Astrocyte (in vitro differentiated cells and primary cell): Measurements from ENCODE around the gene AZU1. TPM values are rescaled to one million over a fixed set of nuclear protein-coding genes. Genes with fewer than 3 reads are reported as not detected.
A peak's percentile ranks its signal among the peaks of the same experiment; 100 is the strongest.
"Not testable (repeated sequence)": the region's sequence is repeated elsewhere in the genome, so short reads cannot be mapped to it uniquely, and the experiment has no call there.

Experiments used
- DNase-seq: peaks from one replicate; pipeline ENCODE4 v3.0.0-alpha.2; 2010; ENCODE audit warnings: low read depth
- FAIRE-seq: peaks from 2 replicates; lab custom pipeline; 2011; peaks lifted over from hg19 to GRCh38; lab: Jason Lieb, UNC
- H2AFZ ChIP-seq: 2 replicates; pipeline ENCODE4 v1.6.0; 2012; ENCODE audit warnings: low read depth, low read length, inconsistent platforms
- H3K27ac ChIP-seq: 2 replicates; pipeline ENCODE4 v1.5.1; 2011; ENCODE audit warnings: low read depth, low read length, inconsistent platforms
- H3K27me3 ChIP-seq: 2 replicates; pipeline ENCODE4 v1.6.0; 2011; ENCODE audit warnings: low read length, inconsistent platforms; ENCODE audit not compliant: insufficient read depth
- H3K36me3 ChIP-seq: 2 replicates; pipeline ENCODE4 v1.5.1; 2011; ENCODE audit warnings: low read length, inconsistent platforms; ENCODE audit not compliant: insufficient read depth
- H3K4me1 ChIP-seq: 2 replicates; pipeline ENCODE4 v1.5.1; 2011; ENCODE audit warnings: low read length, inconsistent platforms; ENCODE audit not compliant: insufficient read depth
- H3K4me2 ChIP-seq: 2 replicates; pipeline ENCODE4 v1.6.0; 2012; ENCODE audit warnings: low read length, inconsistent platforms
- H3K4me3 ChIP-seq: 2 replicates; pipeline ENCODE4 v1.5.1; 2011; ENCODE audit warnings: low read depth, mild to moderate bottlenecking, low read length, inconsistent platforms; ENCODE audit not compliant: insufficient read depth
- H3K79me2 ChIP-seq: 2 replicates; pipeline ENCODE4 v1.6.0; 2012; ENCODE audit warnings: mild to moderate bottlenecking, low read length, inconsistent platforms; ENCODE audit not compliant: insufficient read depth
- H3K9ac ChIP-seq: 2 replicates; pipeline ENCODE4 v1.6.0; 2012; ENCODE audit warnings: mild to moderate bottlenecking, low read length, inconsistent platforms
- H3K9me3 ChIP-seq: 2 replicates; pipeline ENCODE4 v1.5.1; 2012; ENCODE audit warnings: low read depth, mild to moderate bottlenecking, low read length, inconsistent platforms; ENCODE audit not compliant: insufficient read depth
- H4K20me1 ChIP-seq: 2 replicates; pipeline ENCODE4 v1.6.0; 2012; ENCODE audit warnings: low read length, inconsistent platforms; ENCODE audit not compliant: insufficient read depth
- H3K27ac Mint-ChIP-seq: one replicate; pipeline ENCODE4 v1.8.0; 2021; ENCODE audit warnings: mild to moderate bottlenecking, mixed read lengths; ENCODE audit not compliant: unreplicated experiment
- H3K27me3 Mint-ChIP-seq: one replicate; pipeline ENCODE4 v1.8.0; 2021; ENCODE audit warnings: low read depth, mixed read lengths; ENCODE audit not compliant: unreplicated experiment
- H3K36me3 Mint-ChIP-seq: one replicate; pipeline ENCODE4 v1.8.0; 2021; ENCODE audit warnings: low read depth, mixed read lengths; ENCODE audit not compliant: unreplicated experiment
- H3K4me1 Mint-ChIP-seq: one replicate; pipeline ENCODE4 v1.8.0; 2021; ENCODE audit warnings: low read depth, mixed read lengths; ENCODE audit not compliant: unreplicated experiment
- H3K4me3 Mint-ChIP-seq: one replicate; pipeline ENCODE4 v1.8.0; 2021; ENCODE audit warnings: mild to moderate bottlenecking, moderate library complexity, mixed read lengths; ENCODE audit not compliant: unreplicated experiment
- H3K9me3 Mint-ChIP-seq: one replicate; pipeline ENCODE4 v1.8.0; 2021; ENCODE audit warnings: mild to moderate bottlenecking, mixed read lengths; ENCODE audit not compliant: unreplicated experiment
- EZH2 ChIP-seq: IDR thresholded peaks from 2 replicates; pipeline ENCODE4 v1.6.1; 2012; ENCODE audit warnings: mild to moderate bottlenecking, low read length, inconsistent platforms; ENCODE audit not compliant: insufficient read depth
- total RNA-seq: library from RNA; stranded (reverse); gene quantifications from 2 replicates; pipeline ENCODE4 v1.2.1, GENCODE V29; 2021
- TF ChIP-seq, protein P1 (sequence below): IDR thresholded peaks from 2 replicates; pipeline ENCODE4 v1.5.1; 2011; ENCODE audit warnings: low read depth, mild to moderate bottlenecking, inconsistent platforms, low read length, moderate library complexity; ENCODE audit not compliant: insufficient read depth

AZU1 gene
- total RNA-seq, 1 donor from 2014 or later: 1.00 TPM

DNA sequence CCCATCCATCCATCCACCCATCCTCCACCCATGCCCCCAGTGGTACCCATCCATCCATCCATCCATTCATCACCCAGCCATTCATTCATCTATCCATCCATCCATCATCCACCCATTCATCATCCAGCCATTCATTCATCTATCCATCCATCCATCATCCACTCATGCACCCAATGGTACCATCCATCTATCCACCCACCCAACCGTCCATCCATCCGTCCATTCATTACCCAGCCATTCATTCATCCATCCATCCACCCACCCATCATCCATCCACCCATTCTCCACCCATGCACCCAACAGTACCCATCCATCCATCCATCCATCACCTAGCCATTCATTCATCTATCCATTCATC is 11.2 kb upstream of the AZU1 start:
- Histone ChIP-seq H3K79me2 (no peaks in the 10 kb centered on the region), H3K27ac (no peak overlapping the region), H3K36me3 (no peaks in the 10 kb centered on the region), H4K20me1 (peaks cover 20% of the 10 kb centered on the region), H3K4me3 (no peak overlapping the region), H3K9ac (no peak overlapping the region), H3K9me3 (no peaks in the 10 kb centered on the region), H3K27me3 (no peaks in the 10 kb centered on the region), H3K4me2 (no peak overlapping the region), H2AFZ (no peak overlapping the region), H3K4me1 (no peaks in the 10 kb centered on the region)
- no peaks in the 10 kb centered on the region for H3K4me1 Mint-ChIP-seq
- no peaks in the 10 kb centered on the region for H3K9me3 Mint-ChIP-seq
- no peak overlapping the region for H3K4me3 Mint-ChIP-seq
- H3K36me3 Mint-ChIP-seq: peaks cover 5% of the 10 kb centered on the region
- FAIRE-seq: no peak
- TF ChIP-seq EZH2: no peak
- TF ChIP-seq, protein P1, sequence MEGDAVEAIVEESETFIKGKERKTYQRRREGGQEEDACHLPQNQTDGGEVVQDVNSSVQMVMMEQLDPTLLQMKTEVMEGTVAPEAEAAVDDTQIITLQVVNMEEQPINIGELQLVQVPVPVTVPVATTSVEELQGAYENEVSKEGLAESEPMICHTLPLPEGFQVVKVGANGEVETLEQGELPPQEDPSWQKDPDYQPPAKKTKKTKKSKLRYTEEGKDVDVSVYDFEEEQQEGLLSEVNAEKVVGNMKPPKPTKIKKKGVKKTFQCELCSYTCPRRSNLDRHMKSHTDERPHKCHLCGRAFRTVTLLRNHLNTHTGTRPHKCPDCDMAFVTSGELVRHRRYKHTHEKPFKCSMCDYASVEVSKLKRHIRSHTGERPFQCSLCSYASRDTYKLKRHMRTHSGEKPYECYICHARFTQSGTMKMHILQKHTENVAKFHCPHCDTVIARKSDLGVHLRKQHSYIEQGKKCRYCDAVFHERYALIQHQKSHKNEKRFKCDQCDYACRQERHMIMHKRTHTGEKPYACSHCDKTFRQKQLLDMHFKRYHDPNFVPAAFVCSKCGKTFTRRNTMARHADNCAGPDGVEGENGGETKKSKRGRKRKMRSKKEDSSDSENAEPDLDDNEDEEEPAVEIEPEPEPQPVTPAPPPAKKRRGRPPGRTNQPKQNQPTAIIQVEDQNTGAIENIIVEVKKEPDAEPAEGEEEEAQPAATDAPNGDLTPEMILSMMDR: no peak
- no peak overlapping the region for H3K27ac Mint-ChIP-seq
- DNase-seq: no peak
- H3K27me3 Mint-ChIP-seq: no peaks in the 10 kb centered on the region

DNA sequence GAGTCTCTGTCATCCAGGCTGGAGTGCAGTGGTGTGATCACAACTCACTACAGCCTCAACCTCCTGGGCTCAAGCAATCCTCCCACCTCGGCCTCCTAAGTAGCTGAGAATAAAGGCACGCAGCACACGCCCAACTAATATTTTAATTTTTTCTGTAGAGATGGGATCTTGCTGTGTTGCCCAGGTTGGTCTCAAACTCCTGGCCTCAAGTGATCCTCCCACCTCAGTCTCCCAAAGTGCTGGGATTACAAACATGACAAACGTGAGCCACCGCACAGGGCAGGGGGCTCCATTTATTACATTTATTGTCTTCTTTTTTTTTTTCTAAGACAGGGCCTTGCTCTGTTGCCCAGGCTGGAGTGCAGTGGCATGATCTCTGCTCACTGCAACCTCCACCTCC is 7.4 kb upstream of the AZU1 start:
- not testable (repeated sequence) for H3K79me2 ChIP-seq, H3K9ac ChIP-seq, H3K27me3 Mint-ChIP-seq, H2AFZ ChIP-seq, H3K27me3 ChIP-seq, H3K9me3 Mint-ChIP-seq, FAIRE-seq, H3K36me3 ChIP-seq, H3K4me3 ChIP-seq, H3K27ac ChIP-seq, DNase-seq, H3K4me2 ChIP-seq, H3K4me1 Mint-ChIP-seq, H3K27ac Mint-ChIP-seq, H3K9me3 ChIP-seq, H4K20me1 ChIP-seq, H3K4me1 ChIP-seq, H3K36me3 Mint-ChIP-seq
- peak overlapping the region; percentile 77 for H3K4me3 Mint-ChIP-seq

DNA sequence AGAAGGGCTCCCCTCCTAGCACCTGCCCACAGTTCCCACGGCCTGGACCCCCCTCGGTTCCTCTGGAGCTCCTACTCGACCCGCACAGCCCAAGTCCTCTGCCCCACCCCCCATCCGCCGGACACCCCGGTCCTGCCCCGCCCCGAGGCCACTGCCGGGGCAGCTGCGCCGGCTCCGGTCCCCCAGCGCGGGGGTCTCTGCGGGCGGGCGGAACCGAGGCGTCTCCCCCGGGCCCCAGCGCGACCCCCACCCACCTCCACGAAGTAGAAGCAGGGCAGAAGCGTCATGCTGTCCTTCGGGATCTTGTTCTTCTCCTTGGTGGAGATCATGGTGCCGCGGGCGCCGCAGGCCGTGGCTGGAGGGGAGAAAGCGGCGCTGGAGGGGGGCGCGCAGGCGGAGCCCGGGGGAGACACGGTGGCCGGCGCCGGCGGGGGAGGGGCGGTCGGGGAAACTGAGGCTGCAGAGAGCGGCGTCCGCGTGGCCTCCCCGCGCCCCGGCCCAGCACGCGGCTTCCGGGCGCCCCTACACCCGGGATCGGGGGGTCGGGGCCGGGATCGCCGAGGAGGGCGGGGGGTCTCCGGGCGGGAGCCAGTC is 6.3 kb upstream of the AZU1 start:
- no peak for DNase-seq
- H3K79me2 ChIP-seq: no peaks in the 10 kb centered on the region
- H3K4me1 Mint-ChIP-seq: no peaks in the 10 kb centered on the region
- no peak overlapping the region for H3K4me3 ChIP-seq
- TF ChIP-seq, protein P1: no peak
- TF ChIP-seq EZH2: peak; percentile 69
- H3K36me3 ChIP-seq: no peaks in the 10 kb centered on the region
- H3K4me1 ChIP-seq: no peaks in the 10 kb centered on the region
- peaks cover 2% of the 10 kb centered on the region for H3K27me3 ChIP-seq
- H3K27ac Mint-ChIP-seq: no peak overlapping the region
- H3K9ac ChIP-seq: no peak overlapping the region
- no peaks in the 10 kb centered on the region for H3K9me3 ChIP-seq
- H3K9me3 Mint-ChIP-seq: no peaks in the 10 kb centered on the region
- H3K4me3 Mint-ChIP-seq: peak overlapping the region; percentile 76
- H3K27me3 Mint-ChIP-seq: no peaks in the 10 kb centered on the region
- no peaks in the 10 kb centered on the region for H3K36me3 Mint-ChIP-seq
- FAIRE-seq: no peak
- no peak overlapping the region for H2AFZ ChIP-seq
- H4K20me1 ChIP-seq: peaks cover 2% of the 10 kb centered on the region
- H3K27ac ChIP-seq: no peak overlapping the region
- H3K4me2 ChIP-seq: peak overlapping the region; percentile 77
